B cell (primary cell): Measurements from ENCODE around the gene SLC16A7. TPM values are rescaled to one million over a fixed set of nuclear protein-coding genes. Genes with fewer than 3 reads are reported as not detected.

Experiments used
- ATAC-seq: fragments of 200-7000 bp; cut with Tn5 transposase; one replicate; pipeline ENCODE4 v1.10.0; 2021; ENCODE audit warnings: low read depth, mild to moderate bottlenecking, moderate number of reproducible peaks, moderate library complexity
- CTCF ChIA-PET: fragments of 350-600 bp; sonication (Branson Sonifier 250); formaldehyde crosslinking; loops from one replicate; lab custom pipeline; 2021; ENCODE audit warnings: antibody characterized with exemption, inconsistent platforms; lab: Charles Lee
- POLR2A ChIA-PET: fragments of 350-600 bp; sonication (Branson Sonifier 250); formaldehyde crosslinking; loops from one replicate; lab custom pipeline; 2021; ENCODE audit warnings: antibody characterized with exemption; lab: Charles Lee
- DNase-seq: peaks from one replicate; pipeline ENCODE4 v3.0.0; 2013
- H2AFZ ChIP-seq: 2 replicates; pipeline ENCODE4 v1.6.1; 2012; ENCODE audit warnings: mild to moderate bottlenecking, low read depth, low read length; ENCODE audit not compliant: insufficient read depth, poor library complexity, severe bottlenecking
- H3K27ac ChIP-seq, 2 donors: 1 replicate in 1 of 2; 2 replicates in 1 of 2; pipeline ENCODE4 v1.5.1; 2012 to 2013; ENCODE audit warnings: low read length in 2 of 2, mild to moderate bottlenecking in 2 of 2, moderate library complexity in 1 of 2
- H3K27me3 ChIP-seq, 4 experiments: fragments of 200-600 bp in 1 of 4; sonication (generic) in 1 of 4; replicated peaks in 1 of 4; 1 replicate in 2 of 4; 2 replicates in 2 of 4; pipeline versions ENCODE4 v1.6.1 to v1.7.0; 2013 to 2016; ENCODE audit warnings: low read length in 3 of 4, mild to moderate bottlenecking in 2 of 4, mixed read lengths in 1 of 4, moderate library complexity in 1 of 4; ENCODE audit not compliant: insufficient read depth in 4 of 4, control insufficient read depth in 3 of 4; ENCODE audit errors: control extremely low read depth in 1 of 4
- H3K36me3 ChIP-seq, 2 experiments: replicated peaks in 1 of 2; 1 replicate in 1 of 2; 2 replicates in 1 of 2; pipeline versions ENCODE4 v1.6.1 to v1.7.1; 2013; ENCODE audit warnings: low read length in 1 of 2; ENCODE audit not compliant: insufficient read depth in 2 of 2, control insufficient read depth in 1 of 2; ENCODE audit errors: control extremely low read depth in 1 of 2, extremely low read depth in 1 of 2
- H3K4me1 ChIP-seq, 2 donors: fragments of 200-600 bp in 1 of 2; sonication (generic) in 1 of 2; 1 replicate in 1 of 2; 2 replicates in 1 of 2; pipeline versions ENCODE4 v1.5.1 to v1.6.1; 2013 to 2017; ENCODE audit warnings: low read length in 2 of 2; ENCODE audit not compliant: control insufficient read depth in 2 of 2, insufficient read depth in 2 of 2
- H3K4me2 ChIP-seq: replicated peaks from 2 replicates; pipeline ENCODE3; 2012; ENCODE audit warnings: mild to moderate bottlenecking, low read depth, low read length; ENCODE audit not compliant: poor library complexity, severe bottlenecking
- H3K4me3 ChIP-seq, 5 experiments: fragments of 200-600 bp in 1 of 5; sonication (generic) in 1 of 5; 1 replicate in 3 of 5; 2 replicates in 2 of 5; pipeline versions ENCODE4 v1.5.1 to v1.7.0; 2011 to 2016; ENCODE audit warnings: low read length in 4 of 5, mild to moderate bottlenecking in 4 of 5, low read depth in 2 of 5, control low read depth in 1 of 5, moderate library complexity in 1 of 5; ENCODE audit not compliant: insufficient read depth in 1 of 5; ENCODE audit errors: control extremely low read depth in 1 of 5, extremely low read depth in 1 of 5
- H3K79me2 ChIP-seq: fragments of 200-600 bp; sonication (generic); one replicate; pipeline ENCODE4 v1.6.0; 2016; ENCODE audit warnings: low read length; ENCODE audit not compliant: control insufficient read depth, insufficient read depth
- H3K9ac ChIP-seq: fragments of 200-600 bp; sonication (generic); 2 replicates; pipeline ENCODE4 v1.6.1; 2017; ENCODE audit warnings: mild to moderate bottlenecking, low read length, moderate library complexity
- H3K9me3 ChIP-seq, 3 donors: one replicate each; pipeline versions ENCODE4 v1.6.1 to v1.7.1; 2013; ENCODE audit warnings: low read length in 2 of 3; ENCODE audit not compliant: control insufficient read depth in 2 of 3, insufficient read depth in 1 of 3; ENCODE audit errors: control extremely low read depth in 1 of 3
- H4K20me1 ChIP-seq: 2 replicates; pipeline ENCODE4 v1.6.0; 2012; ENCODE audit warnings: mild to moderate bottlenecking, low read length; ENCODE audit not compliant: insufficient read depth, control insufficient read depth, poor library complexity, severe bottlenecking
- H3K27ac Mint-ChIP-seq: one replicate; pipeline ENCODE4 v1.8.0; 2021; ENCODE audit warnings: mixed read lengths
- H3K27me3 Mint-ChIP-seq: one replicate; pipeline ENCODE4 v1.8.0; 2021; ENCODE audit warnings: mixed read lengths
- H3K4me1 Mint-ChIP-seq: one replicate; pipeline ENCODE4 v1.8.0; 2021; ENCODE audit warnings: mixed read lengths
- H3K4me3 Mint-ChIP-seq: one replicate; pipeline ENCODE4 v1.8.0; 2021; ENCODE audit warnings: mixed read lengths
- H3K9me3 Mint-ChIP-seq: one replicate; pipeline ENCODE4 v1.8.0; 2022; ENCODE audit warnings: mixed read lengths; ENCODE audit not compliant: insufficient read depth
- CTCF ChIP-seq: fragments of 200-600 bp; IDR thresholded peaks from one replicate; pipeline ENCODE4 v1.8.0; 2022; ENCODE audit warnings: antibody characterized with exemption, mild to moderate bottlenecking
- EZH2 ChIP-seq: IDR thresholded peaks from 2 replicates; pipeline ENCODE4 v1.6.1; 2012; ENCODE audit warnings: borderline replicate concordance, low read depth, mild to moderate bottlenecking, moderate library complexity, low read length; ENCODE audit not compliant: insufficient read depth, poor library complexity, severe bottlenecking
- intact Hi-C: fragments of 100-400 bp; cut with micrococcal nuclease; formaldehyde crosslinking; loops from one replicate; pipeline ENCODE4 v1.10.0; 2022
- polyA plus RNA-seq: library from polyadenylated mRNA; depleted of rRNA; stranded (reverse); fragments of >200 nt; gene quantifications from 2 replicates; pipeline ENCODE4 v1.2.3, GENCODE V29; 2012
- total RNA-seq, 2 donors: library from RNA; stranded (reverse); fragments of 120-200 nt in 1 of 2; gene quantifications; 1 replicate in 1 of 2; 2 replicates in 1 of 2; pipeline versions ENCODE4 v1.2.3 to v1.2.4, GENCODE V29; 2013 to 2022

SLC16A7 gene
- total and polyA plus RNA-seq, 2 donors (not counting 1 experiment from before 2014, with no cell fraction given) = 11.6 to 32.7 TPM

- peak overlapping the region; percentile 42 for H3K27ac Mint-ChIP-seq
Observed at GRCh38 chr12:59615392-59616165, 19.8 kb downstream of the SLC16A7 start.

More at GRCh38 chr12:59615392-59616165, 19.8 kb downstream of the SLC16A7 start:
- Histone ChIP-seq H3K79me2 (peaks cover 7% of the 10 kb centered on the region), H3K4me1 (peaks cover 10 to 15% of the 10 kb centered on the region in 2 donors), H3K4me3 (no peak overlapping the region), H3K4me2 (no peak overlapping the region), H4K20me1 (no peaks in the 10 kb centered on the region), H3K27me3 (no peaks in the 10 kb centered on the region), H3K9ac (no peak overlapping the region), H3K36me3 (peaks cover 2 to 14% of the 10 kb centered on the region in 2 experiments), H3K27ac (no peak overlapping the region), H2AFZ (no peak overlapping the region), H3K9me3 (peaks cover 8 to 30% (median 22%) of the 10 kb centered on the region in 3 donors)
- TF ChIP-seq CTCF (no peak), EZH2 (no peak)
- H3K4me3 Mint-ChIP-seq = no peak overlapping the region
- peaks cover 17% of the 10 kb centered on the region for H3K9me3 Mint-ChIP-seq
- peaks cover 12% of the 10 kb centered on the region for H3K4me1 Mint-ChIP-seq
- ATAC-seq = no peak
- ChIA-PET POLR2A (no interaction called here), CTCF (no interaction called here)
- H3K27me3 Mint-ChIP-seq = no peaks in the 10 kb centered on the region
- intact Hi-C loops = no loop called here
- DNase-seq = no peak
